Measurements from ENCODE around the gene KRT33B. TPM values are rescaled to one million over a fixed set of nuclear protein-coding genes. Genes with fewer than 3 reads are reported as not detected.

The KRT33B gene
- polyA plus RNA-seq, 1 donor from 2014 or later: not detected

GRCh38 chr17:41415411-41415810 is 45.8 kb upstream of the KRT33B start:
- Histone ChIP-seq H3K27me3 (ENCODE audit: insufficient read depth, low read depth, low read length) (no peaks in the 10 kb centered on the region), H3K36me3 (ENCODE audit: insufficient read depth, low read length) (no peaks in the 10 kb centered on the region), H3K4me2 (ENCODE audit: low read length) (no peak overlapping the region), H3K9ac (ENCODE audit: low read length) (no peak overlapping the region), H3K9me2 (ENCODE audit: insufficient read depth, low read length) (no peaks in the 10 kb centered on the region), H3F3A (ENCODE audit: insufficient read depth, low read length, poor library complexity, severe bottlenecking) (no peaks in the 10 kb centered on the region), H3K27ac (ENCODE audit: low read length) (no peak overlapping the region), H3K9me3 (ENCODE audit: low read length) (no peaks in the 10 kb centered on the region), H3K79me2 (replicated peaks; ENCODE audit: insufficient read depth, low read length) (no peaks in the 10 kb centered on the region), H2AFZ (ENCODE audit: low read depth, low read length) (no peak overlapping the region), H4K20me1 (ENCODE audit: insufficient read depth) (no peaks in the 10 kb centered on the region), H3K4me3 (ENCODE audit: low read length) (no peak overlapping the region)
- TF ChIP-seq CTCF (IDR thresholded peaks at IDR 0.05; ENCODE audit: poor library complexity, severe bottlenecking) (no peak), SMC3 (conservative IDR thresholded peaks at IDR 0.05; ENCODE audit: poor library complexity) (no peak), POLR2AphosphoS5 (IDR thresholded peaks at IDR 0.05) (no peak), EP300 (conservative IDR thresholded peaks at IDR 0.05; ENCODE audit: poor library complexity, severe bottlenecking) (no peak), MXI1 (conservative IDR thresholded peaks at IDR 0.05; ENCODE audit: poor library complexity, severe bottlenecking) (no peak), TAF1 (IDR thresholded peaks at IDR 0.05; ENCODE audit: low read depth) (no peak), REST (IDR thresholded peaks at IDR 0.05; ENCODE audit: borderline replicate concordance) (no peak), RAD21 (conservative IDR thresholded peaks at IDR 0.05) (no peak), EZH2 (IDR thresholded peaks at IDR 0.05; ENCODE audit: borderline replicate concordance, insufficient read depth, low read length, poor library complexity, severe bottlenecking) (no peak)

GRCh38 chr17:41413982-41414381 is 44.4 kb upstream of the KRT33B start:
- no peaks in the 10 kb centered on the region for H4K20me1 ChIP-seq (ENCODE audit: insufficient read depth)
- no peak for TF ChIP-seq EZH2 (IDR thresholded peaks at IDR 0.05; ENCODE audit: borderline replicate concordance, insufficient read depth, low read length, poor library complexity, severe bottlenecking)
- no peak for TF ChIP-seq RAD21 (conservative IDR thresholded peaks at IDR 0.05)
- TF ChIP-seq CTCF (IDR thresholded peaks at IDR 0.05; ENCODE audit: poor library complexity, severe bottlenecking): no peak
- TF ChIP-seq SMC3 (conservative IDR thresholded peaks at IDR 0.05; ENCODE audit: poor library complexity): no peak
- no peak for TF ChIP-seq MXI1 (conservative IDR thresholded peaks at IDR 0.05; ENCODE audit: poor library complexity, severe bottlenecking)
- no peak for TF ChIP-seq TAF1 (IDR thresholded peaks at IDR 0.05; ENCODE audit: low read depth)
- no peak for TF ChIP-seq EP300 (conservative IDR thresholded peaks at IDR 0.05; ENCODE audit: poor library complexity, severe bottlenecking)
- no peaks in the 10 kb centered on the region for H3K36me3 ChIP-seq (ENCODE audit: insufficient read depth, low read length)
- no peaks in the 10 kb centered on the region for H3K9me3 ChIP-seq (ENCODE audit: low read length)
- H3F3A ChIP-seq (ENCODE audit: insufficient read depth, low read length, poor library complexity, severe bottlenecking): no peaks in the 10 kb centered on the region
- no peak overlapping the region for H2AFZ ChIP-seq (ENCODE audit: low read depth, low read length)
- no peak overlapping the region for H3K27ac ChIP-seq (ENCODE audit: low read length)
- H3K9me2 ChIP-seq (ENCODE audit: insufficient read depth, low read length): no peaks in the 10 kb centered on the region
- H3K4me3 ChIP-seq (ENCODE audit: low read length): no peak overlapping the region
- H3K4me2 ChIP-seq (ENCODE audit: low read length): no peak overlapping the region
- H3K9ac ChIP-seq (ENCODE audit: low read length): no peak overlapping the region
- H3K27me3 ChIP-seq (ENCODE audit: insufficient read depth, low read depth, low read length): no peaks in the 10 kb centered on the region
- H3K79me2 ChIP-seq (replicated peaks; ENCODE audit: insufficient read depth, low read length): no peaks in the 10 kb centered on the region
